K562 (cell line): ENCODE results near the gene ATP6V1A. TPM values are rescaled to one million over a fixed set of nuclear protein-coding genes. Genes with fewer than 3 reads are reported as not detected.

Source experiments
- ATF6 ChIP-seq: sonication (generic); formaldehyde crosslinking; IDR thresholded peaks from 2 replicates; pipeline ENCODE4 v1.4.0; 2020; ENCODE audit warnings: mild to moderate bottlenecking, missing genetic modification reagents
- C11orf30 ChIP-seq: fragments of 450-650 bp; IDR thresholded peaks from 2 replicates; pipeline ENCODE4 v1.6.1; 2016; ENCODE audit warnings: low read depth, mild to moderate bottlenecking
- E2F4 ChIP-seq: sonication (generic); formaldehyde crosslinking; IDR thresholded peaks from 2 replicates; pipeline ENCODE4 v1.8.0; 2022; ENCODE audit warnings: mild to moderate bottlenecking, low read depth, missing genetic modification reagents
- ETS1 ChIP-seq: conservative IDR thresholded peaks from 2 replicates; pipeline ENCODE4 v1.6.1; 2011; ENCODE audit warnings: low read depth, mild to moderate bottlenecking, low read length; ENCODE audit not compliant: control insufficient read depth
- GMEB1 ChIP-seq: fragments of 250-450 bp; sonication (Bioruptor Pico); IDR thresholded peaks from 2 replicates; pipeline ENCODE4 v1.4.0; 2020; ENCODE audit warnings: mild to moderate bottlenecking
- HINFP ChIP-seq: fragments of 450-650 bp; conservative IDR thresholded peaks from 2 replicates; pipeline ENCODE4 v1.6.1; 2016; ENCODE audit warnings: missing genetic modification characterization, low read depth, mild to moderate bottlenecking, control low read depth, missing compliant biosample characterization
- IFI16 ChIP-seq: fragments of 250-450 bp; sonication (Bioruptor Pico); IDR thresholded peaks from 2 replicates; pipeline ENCODE4 v2.1.2; 2022; ENCODE audit warnings: mild to moderate bottlenecking, inconsistent platforms
- JUND ChIP-seq, 2 experiments: IDR thresholded peaks; 2 replicates in 1 of 2; 3 replicates in 1 of 2; pipeline ENCODE4 v1.6.1; 2011; ENCODE audit warnings: borderline replicate concordance in 2 of 2, low read depth in 2 of 2, low read length in 2 of 2, improper control_type of control experiment in 1 of 2, missing biosample characterization in 1 of 2, missing genetic modification characterization in 1 of 2, missing genetic modification reagents in 1 of 2
- MYBL2 ChIP-seq, 2 experiments: fragments of 450-650 bp in 1 of 2; sonication (generic) in 1 of 2; formaldehyde crosslinking in 1 of 2; IDR thresholded peaks; 2 replicates each; pipeline versions ENCODE4 v1.6.1 to v1.8.1; 2017 to 2022; ENCODE audit warnings: borderline replicate concordance in 1 of 2, inconsistent platforms in 1 of 2, low read depth in 1 of 2, mild to moderate bottlenecking in 1 of 2, missing genetic modification reagents in 1 of 2, moderate library complexity in 1 of 2
- MYC ChIP-seq, 2 experiments: fragments of 250-450 bp in 1 of 2; sonication (Bioruptor Pico) in 1 of 2; IDR thresholded peaks; 2 replicates each; pipeline versions ENCODE4 v1.5.1 to v1.6.1; 2012 to 2021; ENCODE audit warnings: low read depth in 2 of 2, borderline replicate concordance in 1 of 2, improper control_type of control experiment in 1 of 2, low read length in 1 of 2, mild to moderate bottlenecking in 1 of 2, moderate library complexity in 1 of 2
- POLR2AphosphoS2 ChIP-seq: IDR thresholded peaks from 2 replicates; pipeline ENCODE4 v1.6.1; 2012; ENCODE audit warnings: low read length, improper control_type of control experiment
- RBM15 ChIP-seq: fragments of 200-400 bp; formaldehyde crosslinking; IDR thresholded peaks from 2 replicates; pipeline ENCODE4 v1.6.1; 2018; ENCODE audit warnings: mild to moderate bottlenecking, low read length, moderate library complexity; ENCODE audit not compliant: insufficient read depth
- SMARCA5 ChIP-seq: fragments of 450-650 bp; IDR thresholded peaks from 2 replicates; pipeline ENCODE4 v1.6.1; 2016
- XRCC4 ChIP-seq: IDR thresholded peaks from one replicate; pipeline ENCODE4 v1.6.1; 2011; ENCODE audit not compliant: insufficient read depth, insufficient read length; ENCODE audit errors: extremely low read depth
- polyA plus RNA-seq, 8 experiments: library from polyadenylated mRNA; depleted of rRNA in 4 of 8; stranded (reverse) in 5 of 8; unstranded in 3 of 8; fragments of >200 nt; fragmentation: Nextera tagmentation in 2 of 8; fragmentation: Illumina TruSeq in 1 of 8; extraction: Ambion mirVana in 2 of 8; extraction: Trizol in 1 of 8; gene quantifications; 2 replicates each; pipeline versions ENCODE4 v1.2.1 to v1.2.3, GENCODE V29; 2011 to 2014; ENCODE audit warnings: inconsistent platforms in 1 of 8, missing spikeins in 1 of 8
- total RNA-seq, 7 experiments: library from RNA; depleted of rRNA in 6 of 7; stranded (reverse); fragments of >200 nt in 6 of 7; fragmentation: Illumina TruSeq in 2 of 7; extraction: Trizol in 2 of 7; gene quantifications; 2 replicates each; pipeline versions ENCODE4 v1.2.1 to v1.2.3, GENCODE V29; 2011 to 2021; ENCODE audit warnings: low replicate concordance in 1 of 7

ATP6V1A gene
- total and polyA plus RNA-seq, 9 of the 15 experiments (the other 6 are each of a cell fraction or from before 2014, with no cell fraction given): 23.6 to 57.1 (median 39.9) TPM

- TF ChIP-seq ETS1: no peak
- no peak for TF ChIP-seq XRCC4
- no peak for TF ChIP-seq SMARCA5
- TF ChIP-seq GMEB1 (CRISPR knock-in tag): no peak
- TF ChIP-seq JUND (IDR thresholded peaks at IDR 0.05; ENCODE audit: borderline replicate concordance, low read depth, low read length): 0 out of 2 replicates have a peak, but pooled peaks have one; percentile 30
- peak; percentile 26; the same call in 1 of the 3 replicates for TF ChIP-seq JUND (tag; IDR thresholded peaks at IDR 0.05; ENCODE audit: borderline replicate concordance, low read depth, low read length)
- no peak for TF ChIP-seq POLR2AphosphoS2
- no peak for TF ChIP-seq HINFP (tag)
- TF ChIP-seq ATF6 (CRISPR knock-in tag): no peak
- TF ChIP-seq MYBL2 (IDR thresholded peaks at IDR 0.05; ENCODE audit: low read depth): no peak
- no peak for TF ChIP-seq MYBL2 (CRISPR knock-in tag; IDR thresholded peaks at IDR 0.05; ENCODE audit: borderline replicate concordance)
- TF ChIP-seq C11orf30: 0 out of 2 replicates have a peak, but pooled peaks have one; percentile 7
- no peak for TF ChIP-seq RBM15
- TF ChIP-seq E2F4 (CRISPR knock-in tag): no peak
- no peak for TF ChIP-seq IFI16 (CRISPR knock-in tag)
- peak; percentile 43; the same call in 1 of the 2 replicates for TF ChIP-seq MYC (IDR thresholded peaks at IDR 0.05; ENCODE audit: low read depth, low read length)
- TF ChIP-seq MYC (CRISPR knock-in tag; IDR thresholded peaks at IDR 0.05; ENCODE audit: borderline replicate concordance, low read depth): no peak
Measured at GRCh38 chr3:113744941-113745755, 1.7 kb upstream of the ATP6V1A start (continued).
